Neural crest cell (in vitro differentiated cells): ENCODE results near the gene RHOT1. TPM values are rescaled to one million over a fixed set of nuclear protein-coding genes. Genes with fewer than 3 reads are reported as not detected.

ENCODE experiments used
- DNase-seq: peaks from one replicate; pipeline ENCODE4 v3.0.0; 2021; ENCODE audit warnings: low read depth, mixed read lengths, low spot score
- H3K27ac Mint-ChIP-seq: one replicate; pipeline ENCODE4 v1.8.0; 2021; ENCODE audit warnings: mild to moderate bottlenecking, mixed read lengths; ENCODE audit not compliant: unreplicated experiment
- H3K27me3 Mint-ChIP-seq: 2 replicates; pipeline ENCODE4 v1.8.0; 2021; ENCODE audit warnings: low read depth, mild to moderate bottlenecking, mixed read lengths
- H3K36me3 Mint-ChIP-seq: 2 replicates; pipeline ENCODE4 v1.8.0; 2021; ENCODE audit warnings: low read depth, mild to moderate bottlenecking, mixed read lengths
- H3K4me1 Mint-ChIP-seq: 2 replicates; pipeline ENCODE4 v1.8.0; 2021; ENCODE audit warnings: mixed read lengths
- H3K4me3 Mint-ChIP-seq: one replicate; pipeline ENCODE4 v1.8.0; 2021; ENCODE audit warnings: mild to moderate bottlenecking, mixed read lengths
- H3K9me3 Mint-ChIP-seq: 2 replicates; pipeline ENCODE4 v1.8.0; 2021; ENCODE audit warnings: mixed read lengths
- CTCF ChIP-seq: fragments of 200-600 bp; sonication (generic); conservative IDR thresholded peaks from 2 replicates; pipeline ENCODE4 v1.5.0; 2021; ENCODE audit warnings: antibody characterized with exemption, mild to moderate bottlenecking
- total RNA-seq: library from RNA; stranded (reverse); gene quantifications from 2 replicates; pipeline ENCODE4 v1.2.1, GENCODE V29; 2021

RHOT1 gene
- total RNA-seq, 1 donor from 2014 or later = 30.1 TPM

- Mint-ChIP-seq H3K4me1 (peaks cover 49% of the 10 kb centered on the region), H3K27me3 (peaks cover 80% of the 10 kb centered on the region), H3K9me3 (no peaks in the 10 kb centered on the region), H3K27ac (no peak overlapping the region), H3K36me3 (no peaks in the 10 kb centered on the region), H3K4me3 (peak overlapping the region; percentile 87)
- TF ChIP-seq CTCF = no peak
- DNase-seq = peak; percentile 41
Observed at GRCh38 chr17:32266389-32267301, 124.3 kb downstream of the RHOT1 start.

DNA sequence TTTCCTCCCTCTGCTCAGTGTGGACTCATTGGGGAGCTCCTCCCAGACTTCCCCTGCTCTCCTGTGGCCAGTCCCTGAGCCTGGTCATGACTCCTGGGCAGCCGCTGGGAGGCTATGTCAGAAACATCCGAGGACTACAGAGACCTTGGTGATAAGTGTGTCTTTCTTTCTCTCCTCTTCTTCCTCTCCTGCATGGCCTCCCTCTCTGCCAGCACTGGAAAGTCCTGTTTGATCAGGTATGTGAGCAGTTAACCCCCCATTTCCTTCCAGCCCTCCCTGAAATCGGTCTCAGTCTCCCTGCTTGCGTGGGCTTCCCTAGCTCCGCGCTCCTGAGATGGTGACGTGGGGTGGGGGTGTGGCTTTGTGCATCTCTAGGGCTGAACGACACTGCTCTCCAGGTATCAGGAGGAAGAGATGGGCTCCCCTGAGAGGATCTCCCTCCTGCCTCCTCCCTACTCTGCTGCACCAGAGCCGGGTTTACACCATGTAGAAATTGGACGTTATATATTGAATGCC, 125.4 kb downstream of the RHOT1 start:
- DNase-seq = no peak
- H3K4me1 Mint-ChIP-seq = peaks cover 51% of the 10 kb centered on the region

GRCh38 chr17:32268734-32269288, 126.5 kb downstream of the RHOT1 start:
- Mint-ChIP-seq H3K4me3 (peak overlapping the region; percentile 87), H3K4me1 (peaks cover 52% of the 10 kb centered on the region), H3K9me3 (no peaks in the 10 kb centered on the region), H3K27me3 (peaks cover 65% of the 10 kb centered on the region), H3K36me3 (no peaks in the 10 kb centered on the region), H3K27ac (no peak overlapping the region)
- no peak for DNase-seq
- no peak for TF ChIP-seq CTCF

More for the DNA sequence above, 125.4 kb downstream of the RHOT1 start:
- no peak overlapping the region for H3K27ac Mint-ChIP-seq
- no peaks in the 10 kb centered on the region for H3K36me3 Mint-ChIP-seq
- H3K9me3 Mint-ChIP-seq = no peaks in the 10 kb centered on the region
- no peak for TF ChIP-seq CTCF
- H3K27me3 Mint-ChIP-seq = peaks cover 75% of the 10 kb centered on the region
- peak overlapping the region; percentile 87 for H3K4me3 Mint-ChIP-seq

DNA sequence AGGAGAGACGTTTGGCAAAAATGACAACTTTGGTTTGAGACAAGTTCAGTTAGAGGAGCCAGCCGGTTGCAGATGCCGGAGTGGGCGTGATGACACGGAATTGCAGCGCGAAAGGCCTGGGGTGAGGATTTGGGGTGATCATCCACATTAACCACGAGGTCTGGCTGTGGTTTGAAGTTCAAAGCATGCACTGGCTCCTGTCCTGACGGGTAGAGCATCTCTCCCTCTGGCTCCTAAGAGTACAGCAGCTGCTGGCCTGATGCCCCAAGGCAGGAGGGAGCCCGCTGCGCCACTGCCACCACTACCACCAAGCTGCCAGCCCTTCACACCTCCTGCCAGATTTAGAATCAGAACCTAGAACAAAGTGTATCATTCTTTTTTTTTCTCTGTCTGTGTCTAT, 127.1 kb downstream of the RHOT1 start:
- Mint-ChIP-seq H3K36me3 (no peaks in the 10 kb centered on the region), H3K27ac (no peak overlapping the region), H3K9me3 (no peaks in the 10 kb centered on the region), H3K4me3 (peak overlapping the region; percentile 20), H3K4me1 (peaks cover 53% of the 10 kb centered on the region), H3K27me3 (peaks cover 59% of the 10 kb centered on the region)
- DNase-seq = no peak
- TF ChIP-seq CTCF = no peak

GRCh38 chr17:32271844-32272243, 129.5 kb downstream of the RHOT1 start:
- H3K36me3 Mint-ChIP-seq = no peaks in the 10 kb centered on the region
- no peak for DNase-seq
- no peak for TF ChIP-seq CTCF
- H3K4me1 Mint-ChIP-seq = peaks cover 59% of the 10 kb centered on the region
- H3K4me3 Mint-ChIP-seq = no peak overlapping the region
- H3K27me3 Mint-ChIP-seq = peaks cover 50% of the 10 kb centered on the region
- H3K9me3 Mint-ChIP-seq = no peaks in the 10 kb centered on the region
- H3K27ac Mint-ChIP-seq = no peak overlapping the region
